Skeletal muscle tissue (tissue), 4 donors: ENCODE results near the gene TMEM107. TPM values are rescaled to one million over a fixed set of nuclear protein-coding genes. Genes with fewer than 3 reads are reported as not detected.

Source experiments
- H3K27ac ChIP-seq: one replicate; pipeline ENCODE4 v1.7.0; 2013; ENCODE audit warnings: mild to moderate bottlenecking, low read depth, low read length, inconsistent platforms
- H3K27me3 ChIP-seq, 3 donors: one replicate each; pipeline ENCODE4 v1.7.0; 2013; ENCODE audit warnings: low read length in 3 of 3; ENCODE audit not compliant: control insufficient read depth in 3 of 3, insufficient read depth in 3 of 3
- H3K36me3 ChIP-seq, 3 donors: one replicate each; pipeline ENCODE4 v1.7.0; 2013; ENCODE audit warnings: low read length in 3 of 3; ENCODE audit not compliant: control insufficient read depth in 3 of 3, insufficient read depth in 3 of 3
- H3K4me1 ChIP-seq, 3 donors: one replicate each; pipeline ENCODE4 v1.7.0; 2013; ENCODE audit warnings: low read length in 3 of 3, mild to moderate bottlenecking in 3 of 3; ENCODE audit not compliant: control insufficient read depth in 3 of 3, insufficient read depth in 3 of 3
- H3K4me3 ChIP-seq, 3 donors: one replicate each; pipeline ENCODE4 v1.7.0; 2013; ENCODE audit warnings: low read length in 3 of 3
- H3K9ac ChIP-seq, 3 donors: one replicate each; pipeline ENCODE4 v1.7.0; 2013; ENCODE audit warnings: low read length in 3 of 3, mild to moderate bottlenecking in 3 of 3, moderate library complexity in 2 of 3, low read depth in 1 of 3
- H3K9me3 ChIP-seq, 3 donors: one replicate each; pipeline ENCODE4 v1.7.0; 2013; ENCODE audit warnings: low read length in 3 of 3; ENCODE audit not compliant: control insufficient read depth in 3 of 3
- total RNA-seq: library from RNA; depleted of rRNA; stranded (reverse); fragments of >200 nt; gene quantifications from one replicate; pipeline ENCODE4 v1.2.3, GENCODE V29; 2014
- donor health status: Osteomylitis.

Gene TMEM107
- total RNA-seq, 1 donor from 2014 or later: 25.1 TPM

DNA sequence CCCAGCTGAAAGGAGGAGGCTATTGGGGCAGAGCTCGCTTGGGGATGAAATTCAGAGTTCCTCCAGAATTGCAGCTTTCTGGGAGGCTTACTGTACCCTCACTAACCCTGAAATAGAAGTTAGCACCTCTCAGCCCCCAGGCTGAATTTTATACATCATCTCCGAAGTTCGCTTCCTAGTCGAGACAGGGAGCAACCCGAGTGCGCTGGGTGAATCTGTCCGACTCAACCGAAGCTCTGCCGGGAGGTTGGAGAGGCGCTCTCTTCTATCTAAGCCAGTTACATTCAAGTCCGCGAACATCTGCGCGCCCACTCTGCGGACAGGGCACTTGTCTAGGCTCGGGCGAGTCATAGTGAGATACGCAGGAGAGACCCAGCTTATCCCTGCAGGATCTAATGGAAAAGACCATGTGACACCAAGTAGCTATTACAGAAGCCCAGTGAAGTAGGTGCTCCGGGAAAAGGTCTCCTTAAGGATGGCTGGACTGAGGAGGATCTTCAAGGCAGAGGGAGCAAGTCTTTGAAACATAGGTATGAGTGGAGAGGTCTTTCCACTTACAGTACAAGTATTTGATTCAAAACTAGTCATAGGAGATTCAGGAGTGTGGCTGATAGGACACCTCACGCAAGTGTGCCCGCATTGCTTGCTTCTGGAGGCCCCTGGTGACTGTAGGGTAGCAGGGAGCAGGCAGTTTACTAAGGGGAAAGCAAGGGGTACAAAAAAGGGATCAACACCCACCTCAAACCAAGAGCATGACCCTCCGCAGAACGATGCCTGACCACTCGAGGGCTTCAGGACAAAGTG lies 51.6 kb downstream of the TMEM107 start:
- Histone ChIP-seq H3K9ac (peak overlapping the region in 2 of 3 donors; percentile 6 to 40), H3K9me3 (no peaks in the 10 kb centered on the region), H3K4me3 (peak overlapping the region; percentile 58 to 79 (median 67)), H3K4me1 (peaks cover 59 to 65% (median 61%) of the 10 kb centered on the region in 3 donors), H3K27ac (no peak overlapping the region), H3K27me3 (peaks cover 4 to 39% (median 32%) of the 10 kb centered on the region in 3 donors), H3K36me3 (no peaks in the 10 kb centered on the region)

DNA sequence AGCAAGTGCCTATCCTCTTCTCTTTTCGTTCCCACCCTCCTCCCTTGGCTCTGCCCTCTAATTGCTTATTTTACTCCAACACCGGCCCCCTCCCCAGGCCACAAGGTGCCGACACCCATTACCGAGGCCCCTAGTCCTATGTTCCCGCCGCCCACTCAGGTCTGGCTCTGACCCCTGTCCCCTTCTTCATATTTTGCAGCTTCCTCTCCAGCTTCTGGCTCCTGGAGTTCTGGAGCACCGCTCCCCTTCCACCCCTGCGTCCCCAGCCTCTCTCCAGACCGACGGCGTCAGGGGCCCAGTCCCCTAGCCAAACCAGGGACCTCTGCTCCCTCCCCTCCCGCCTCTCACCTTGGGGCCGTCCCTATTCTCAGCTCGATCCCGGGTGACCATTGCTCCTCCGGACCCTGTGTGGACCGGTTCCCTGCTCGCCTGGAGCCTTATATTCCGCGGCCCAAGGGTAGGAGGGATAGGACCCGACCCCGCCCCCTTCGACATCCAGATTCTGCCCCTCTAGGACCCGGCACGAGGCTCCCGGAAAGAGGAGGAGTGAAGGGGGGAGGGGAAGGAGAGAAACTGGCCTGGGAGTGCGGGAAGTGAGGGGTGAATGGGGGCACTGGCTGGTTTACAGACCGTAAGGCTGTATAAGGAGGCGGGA lies 52.4 kb downstream of the TMEM107 start, which contains the start of gene HES7:
TSS of gene HES7 (minus strand) at position 412 of the 655 bp plus-strand sequence. CDS start at position 390, 22 bp downstream.
- H3K36me3 ChIP-seq: no peaks in the 10 kb centered on the region
- H3K9ac ChIP-seq: peak within 1 kb of the TSS; percentile 45 to 70 (median 63)
- H3K4me3 ChIP-seq: peak within 1 kb of the TSS; percentile 67 to 79 (median 67)
- H3K9me3 ChIP-seq: no peaks in the 10 kb centered on the region
- H3K27ac ChIP-seq: no peak within 1 kb of the TSS
- H3K4me1 ChIP-seq: peaks cover 59 to 66% (median 61%) of the 10 kb centered on the region in 3 donors
- peaks cover 4 to 39% (median 32%) of the 10 kb centered on the region in 3 donors for H3K27me3 ChIP-seq

DNA sequence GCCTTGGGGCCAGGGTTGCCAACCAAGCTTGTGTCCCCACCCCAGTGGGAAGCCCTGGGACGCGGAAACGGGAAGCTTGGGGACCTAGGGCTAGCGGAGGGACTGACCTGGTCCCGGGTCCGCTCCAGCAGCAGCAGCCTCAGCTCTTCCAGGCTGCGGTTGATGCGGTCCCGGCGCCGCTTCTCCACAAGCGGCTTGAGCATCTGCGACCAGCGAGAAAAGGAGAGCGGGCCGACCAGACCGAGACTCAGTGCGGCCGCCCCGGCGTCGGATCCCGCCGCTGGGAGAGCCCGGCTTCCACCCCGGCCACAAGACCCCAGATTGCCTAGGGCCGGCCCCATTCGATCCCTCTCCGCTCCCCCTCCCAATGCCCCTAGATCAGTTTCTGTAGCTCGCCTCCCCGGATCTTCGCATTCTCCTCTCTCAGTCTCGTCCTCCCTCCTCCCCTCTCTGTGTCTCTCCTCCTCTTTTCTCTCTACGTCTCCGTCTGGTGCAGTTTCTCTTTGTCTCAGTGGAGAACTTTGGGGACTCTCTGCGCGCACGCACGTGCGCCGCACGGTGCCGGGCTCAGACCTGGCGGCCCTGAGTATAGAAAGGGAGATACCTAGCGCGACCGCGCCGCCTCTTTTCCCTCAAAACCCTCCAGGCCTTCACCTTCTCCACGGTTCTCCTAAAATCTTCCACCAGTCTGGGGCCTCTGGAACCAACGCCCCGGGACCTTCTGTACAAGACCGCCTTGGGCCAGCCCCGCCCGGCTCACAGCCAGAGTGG lies 53.1 kb downstream of the TMEM107 start:
- no peak overlapping the region for H3K27ac ChIP-seq
- no peaks in the 10 kb centered on the region for H3K36me3 ChIP-seq
- H3K9me3 ChIP-seq: no peaks in the 10 kb centered on the region
- H3K4me1 ChIP-seq: peaks cover 64 to 74% (median 67%) of the 10 kb centered on the region in 3 donors
- peak overlapping the region; percentile 67 to 79 (median 67) for H3K4me3 ChIP-seq
- H3K27me3 ChIP-seq: peaks cover 4 to 43% (median 32%) of the 10 kb centered on the region in 3 donors
- H3K9ac ChIP-seq: peak overlapping the region; percentile 45 to 70 (median 63)

Other genes with a start within 250 kb of the TMEM107 start
- gene KCNAB3, start 246.5 kb downstream of the TMEM107 start, total RNA-seq: 0.52 TPM
- gene TRAPPC1, start 244.4 kb downstream of the TMEM107 start, total RNA-seq: 17.2 TPM
- 9.9 TPM for gene CNTROB, start 244.2 kb downstream of the TMEM107 start, total RNA-seq
- not detected for gene GUCY2D, start 173.8 kb downstream of the TMEM107 start, total RNA-seq
- 0.52 TPM for gene ALOX15B, start 137.3 kb downstream of the TMEM107 start, total RNA-seq
- gene ALOX12B, start 88.7 kb downstream of the TMEM107 start, total RNA-seq: not detected
- gene ALOXE3, start 57.9 kb downstream of the TMEM107 start, total RNA-seq: not detected
- under 0.01 TPM for gene HES7, start 52.3 kb downstream of the TMEM107 start, total RNA-seq
- 37.1 TPM for gene PER1, start 24.0 kb downstream of the TMEM107 start, total RNA-seq
- gene VAMP2, start 13.4 kb downstream of the TMEM107 start, total RNA-seq: 8.4 TPM
- gene BORCS6, start 13.8 kb upstream of the TMEM107 start, total RNA-seq: 4.7 TPM
- 5.7 TPM for gene AURKB, start 34.2 kb upstream of the TMEM107 start, total RNA-seq
- gene CTC1, start 71.7 kb upstream of the TMEM107 start, total RNA-seq: 3.7 TPM
- gene PFAS, start 72.9 kb upstream of the TMEM107 start, total RNA-seq: 16.7 TPM
- gene RANGRF, start 112.3 kb upstream of the TMEM107 start, total RNA-seq: 6.8 TPM
- gene SLC25A35, start 119.0 kb upstream of the TMEM107 start, total RNA-seq: 0.52 TPM
- 2.6 TPM for gene ARHGEF15, start 133.9 kb upstream of the TMEM107 start, total RNA-seq
- not detected for gene ODF4, start 163.5 kb upstream of the TMEM107 start, total RNA-seq
- gene RPL26, start 206.8 kb upstream of the TMEM107 start, total RNA-seq: 4,040 TPM
- gene RNF222, start 221.4 kb upstream of the TMEM107 start, total RNA-seq: not detected